ENCODE data around the gene RBFOX2.

RBFOX2 gene

DNA sequence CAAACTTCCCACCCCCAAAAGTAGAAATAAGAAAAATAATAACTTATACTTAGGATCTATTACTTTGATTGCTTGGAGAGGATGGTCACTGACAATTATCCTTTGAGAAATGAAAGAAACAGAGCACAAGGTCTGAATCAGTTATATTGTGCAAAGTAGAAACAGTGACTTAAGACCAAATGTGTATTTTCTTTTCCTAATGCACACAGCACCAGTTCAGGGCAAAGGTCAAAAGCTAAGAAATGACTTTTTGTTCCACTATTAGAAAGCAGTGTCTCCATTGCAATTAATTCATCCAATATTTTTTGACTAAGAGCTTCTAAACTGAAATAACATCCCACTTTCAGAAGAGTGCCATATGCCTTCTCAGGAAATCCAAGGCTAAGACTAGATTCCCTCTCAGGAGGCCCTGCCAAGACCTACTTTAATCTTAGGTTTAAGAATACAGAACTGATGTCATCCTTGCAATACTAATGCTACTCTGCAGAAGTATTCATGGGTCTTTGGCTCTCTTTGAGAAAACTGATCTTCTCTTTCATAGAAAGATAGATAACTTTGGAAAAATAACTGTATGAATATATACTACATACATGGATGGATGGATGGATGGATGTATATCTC is 164.0 kb downstream of the RBFOX2 start:
- TF ChIP-seq YY1 (IDR thresholded peaks at IDR 0.05; ENCODE audit: low read depth) (no peak), USF1 (IDR thresholded peaks at IDR 0.05) (no peak), TEAD4 (IDR thresholded peaks at IDR 0.05) (no peak), EP300 (IDR thresholded peaks at IDR 0.05; ENCODE audit: borderline replicate concordance) (no peak), TCF12 (IDR thresholded peaks at IDR 0.05; ENCODE audit: low read depth) (no peak)
- TF ChIP-seq, protein P1, sequence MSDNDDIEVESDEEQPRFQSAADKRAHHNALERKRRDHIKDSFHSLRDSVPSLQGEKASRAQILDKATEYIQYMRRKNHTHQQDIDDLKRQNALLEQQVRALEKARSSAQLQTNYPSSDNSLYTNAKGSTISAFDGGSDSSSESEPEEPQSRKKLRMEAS (IDR thresholded peaks at IDR 0.05): no peak

DNA sequence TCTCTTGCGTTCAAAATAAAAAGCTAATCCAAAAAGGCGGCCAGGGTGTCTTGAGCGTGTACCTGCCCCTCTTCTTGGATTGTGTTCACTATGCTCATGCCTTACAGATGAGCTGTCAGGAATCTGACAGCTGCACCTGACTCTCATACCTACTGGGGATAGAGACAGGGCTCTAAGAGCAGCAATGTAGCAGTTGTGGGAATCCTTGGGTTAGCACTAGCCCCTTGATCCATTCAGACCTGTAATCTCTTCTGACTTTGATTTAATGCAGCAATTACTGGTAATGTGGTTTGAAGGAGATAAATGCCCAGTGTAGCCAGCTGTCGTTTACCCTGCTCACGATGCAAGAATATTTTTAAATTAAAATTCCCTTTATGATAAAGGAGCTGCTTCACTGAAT is 165.2 kb downstream of the RBFOX2 start:
- TF ChIP-seq USF1 (IDR thresholded peaks at IDR 0.05) (no peak), TAF1 (IDR thresholded peaks at IDR 0.05; ENCODE audit: low read depth) (no peak), YY1 (IDR thresholded peaks at IDR 0.05; ENCODE audit: low read depth) (no peak), NFIC (IDR thresholded peaks at IDR 0.05) (no peak), RAD21 (IDR thresholded peaks at IDR 0.05; ENCODE audit: low read depth) (no peak), TCF12 (IDR thresholded peaks at IDR 0.05; ENCODE audit: low read depth) (no peak), ZBTB7A (IDR thresholded peaks at IDR 0.05; ENCODE audit: low read depth) (no peak), CREB1 (IDR thresholded peaks at IDR 0.05; ENCODE audit: low read depth) (no peak), FOXM1 (IDR thresholded peaks at IDR 0.05; ENCODE audit: borderline replicate concordance, low read depth) (no peak)
- TF ChIP-seq, protein P1 (IDR thresholded peaks at IDR 0.05): no peak

DNA sequence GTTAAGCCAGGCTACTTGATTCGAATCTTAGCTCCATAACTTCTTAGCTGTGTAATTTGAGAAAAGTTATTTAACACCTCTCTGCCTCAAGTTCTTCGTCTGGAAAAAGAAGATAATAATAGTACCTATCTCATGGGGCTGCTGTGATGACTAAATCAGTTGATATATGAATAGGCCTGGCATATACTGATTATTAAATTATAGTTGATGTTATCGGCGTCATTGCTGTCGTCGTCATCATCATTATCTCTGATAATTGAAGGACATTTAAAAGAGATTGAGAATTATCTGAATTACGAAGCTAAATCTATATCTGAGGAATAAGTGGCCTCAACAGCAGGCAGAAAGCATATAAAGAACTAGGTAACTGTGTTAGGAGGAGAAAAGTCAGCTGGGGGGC is 165.9 kb downstream of the RBFOX2 start:
- TF ChIP-seq FOXM1 (IDR thresholded peaks at IDR 0.05; ENCODE audit: borderline replicate concordance, low read depth) (no peak), TEAD4 (IDR thresholded peaks at IDR 0.05) (no peak), RAD21 (IDR thresholded peaks at IDR 0.05; ENCODE audit: low read depth) (no peak), EP300 (IDR thresholded peaks at IDR 0.05; ENCODE audit: borderline replicate concordance) (no peak), EGR1 (IDR thresholded peaks at IDR 0.05) (no peak), USF1 (IDR thresholded peaks at IDR 0.05) (no peak), CREB1 (IDR thresholded peaks at IDR 0.05; ENCODE audit: low read depth) (no peak), TAF1 (IDR thresholded peaks at IDR 0.05; ENCODE audit: low read depth) (no peak), ZBTB7A (IDR thresholded peaks at IDR 0.05; ENCODE audit: low read depth) (no peak), CEBPB (IDR thresholded peaks at IDR 0.05) (no peak), YY1 (IDR thresholded peaks at IDR 0.05; ENCODE audit: low read depth) (no peak), TCF12 (IDR thresholded peaks at IDR 0.05; ENCODE audit: low read depth) (no peak), NFIC (IDR thresholded peaks at IDR 0.05) (no peak)
- TF ChIP-seq, protein P2, sequence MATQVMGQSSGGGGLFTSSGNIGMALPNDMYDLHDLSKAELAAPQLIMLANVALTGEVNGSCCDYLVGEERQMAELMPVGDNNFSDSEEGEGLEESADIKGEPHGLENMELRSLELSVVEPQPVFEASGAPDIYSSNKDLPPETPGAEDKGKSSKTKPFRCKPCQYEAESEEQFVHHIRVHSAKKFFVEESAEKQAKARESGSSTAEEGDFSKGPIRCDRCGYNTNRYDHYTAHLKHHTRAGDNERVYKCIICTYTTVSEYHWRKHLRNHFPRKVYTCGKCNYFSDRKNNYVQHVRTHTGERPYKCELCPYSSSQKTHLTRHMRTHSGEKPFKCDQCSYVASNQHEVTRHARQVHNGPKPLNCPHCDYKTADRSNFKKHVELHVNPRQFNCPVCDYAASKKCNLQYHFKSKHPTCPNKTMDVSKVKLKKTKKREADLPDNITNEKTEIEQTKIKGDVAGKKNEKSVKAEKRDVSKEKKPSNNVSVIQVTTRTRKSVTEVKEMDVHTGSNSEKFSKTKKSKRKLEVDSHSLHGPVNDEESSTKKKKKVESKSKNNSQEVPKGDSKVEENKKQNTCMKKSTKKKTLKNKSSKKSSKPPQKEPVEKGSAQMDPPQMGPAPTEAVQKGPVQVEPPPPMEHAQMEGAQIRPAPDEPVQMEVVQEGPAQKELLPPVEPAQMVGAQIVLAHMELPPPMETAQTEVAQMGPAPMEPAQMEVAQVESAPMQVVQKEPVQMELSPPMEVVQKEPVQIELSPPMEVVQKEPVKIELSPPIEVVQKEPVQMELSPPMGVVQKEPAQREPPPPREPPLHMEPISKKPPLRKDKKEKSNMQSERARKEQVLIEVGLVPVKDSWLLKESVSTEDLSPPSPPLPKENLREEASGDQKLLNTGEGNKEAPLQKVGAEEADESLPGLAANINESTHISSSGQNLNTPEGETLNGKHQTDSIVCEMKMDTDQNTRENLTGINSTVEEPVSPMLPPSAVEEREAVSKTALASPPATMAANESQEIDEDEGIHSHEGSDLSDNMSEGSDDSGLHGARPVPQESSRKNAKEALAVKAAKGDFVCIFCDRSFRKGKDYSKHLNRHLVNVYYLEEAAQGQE (IDR thresholded peaks at IDR 0.05; ENCODE audit: low read depth): no peak
- TF ChIP-seq, protein P1 (IDR thresholded peaks at IDR 0.05): no peak

DNA sequence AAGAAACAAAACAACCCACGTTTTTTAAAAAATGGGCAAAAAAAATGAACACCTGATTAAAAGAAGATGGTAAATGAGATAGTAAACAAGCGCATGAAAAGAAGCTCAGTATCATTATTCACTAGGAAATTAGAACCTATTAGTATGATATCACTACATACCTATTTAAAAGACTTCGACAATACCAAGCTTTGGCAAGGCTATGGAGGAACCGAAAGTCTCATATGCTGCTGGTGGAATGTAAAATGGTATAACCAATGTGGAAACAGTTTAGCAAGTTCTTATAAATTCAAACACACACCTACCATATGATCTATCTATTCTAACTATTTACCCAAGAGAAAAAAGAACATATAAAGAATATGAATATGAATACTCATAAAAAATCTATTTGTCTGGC is 167.2 kb downstream of the RBFOX2 start:
- no peak for TF ChIP-seq NFIC (IDR thresholded peaks at IDR 0.05)
- no peak for TF ChIP-seq USF1 (IDR thresholded peaks at IDR 0.05)
- TF ChIP-seq ZBTB7A (IDR thresholded peaks at IDR 0.05; ENCODE audit: low read depth): no peak
- TF ChIP-seq, protein P2 (IDR thresholded peaks at IDR 0.05; ENCODE audit: low read depth): no peak
- TF ChIP-seq EP300 (IDR thresholded peaks at IDR 0.05; ENCODE audit: borderline replicate concordance): no peak
- TF ChIP-seq FOXM1 (IDR thresholded peaks at IDR 0.05; ENCODE audit: borderline replicate concordance, low read depth): no peak
- no peak for TF ChIP-seq YY1 (IDR thresholded peaks at IDR 0.05; ENCODE audit: low read depth)

GRCh38 chr22:35860837-35861236 is 167.8 kb downstream of the RBFOX2 start:
- TF ChIP-seq NFIC (IDR thresholded peaks at IDR 0.05): no peak
- TF ChIP-seq CEBPB (IDR thresholded peaks at IDR 0.05): no peak
- no peak for TF ChIP-seq RAD21 (IDR thresholded peaks at IDR 0.05; ENCODE audit: low read depth)
- no peak for TF ChIP-seq ZBTB7A (IDR thresholded peaks at IDR 0.05; ENCODE audit: low read depth)
- TF ChIP-seq TEAD4 (IDR thresholded peaks at IDR 0.05): no peak
- TF ChIP-seq USF1 (IDR thresholded peaks at IDR 0.05): no peak
- TF ChIP-seq, protein P1 (IDR thresholded peaks at IDR 0.05): no peak
- no peak for TF ChIP-seq EP300 (IDR thresholded peaks at IDR 0.05; ENCODE audit: borderline replicate concordance)
- TF ChIP-seq EGR1 (IDR thresholded peaks at IDR 0.05): no peak
- TF ChIP-seq, protein P2 (IDR thresholded peaks at IDR 0.05; ENCODE audit: low read depth): no peak
- TF ChIP-seq FOXM1 (IDR thresholded peaks at IDR 0.05; ENCODE audit: borderline replicate concordance, low read depth): no peak
- no peak for TF ChIP-seq YY1 (IDR thresholded peaks at IDR 0.05; ENCODE audit: low read depth)

Measured in Ishikawa (cell line).